Subcutaneous adipose tissue (tissue), 4 donors: Measurements from ENCODE around the gene FRMD4A. TPM values are rescaled to one million over a fixed set of nuclear protein-coding genes. Genes with fewer than 3 reads are reported as not detected.

Experiments
- CTCF ChIP-seq: fragments of 450-650 bp; IDR thresholded peaks from one replicate; pipeline ENCODE4 v1.5.1; 2016; ENCODE audit warnings: low read depth, mild to moderate bottlenecking, control low read depth, antibody characterized with exemption, moderate library complexity
- total RNA-seq, 4 donors: library from RNA; depleted of rRNA; stranded (reverse); fragments of >200 nt; gene quantifications; one replicate each; pipeline ENCODE4 v1.1.0, GENCODE V29; 2016

FRMD4A gene
- total RNA-seq, 4 donors from 2014 or later, result 70.0 to 206 (median 81.4) TPM

GRCh38 chr10:14340051-14340744 is 9.5 kb upstream of the FRMD4A start:
- no peak for TF ChIP-seq CTCF

- TF ChIP-seq CTCF, result no peak
Observed at GRCh38 chr10:14336736-14337135, 6.0 kb upstream of the FRMD4A start.

- no peak for TF ChIP-seq CTCF
Observed at GRCh38 chr10:14334771-14335170, 4.0 kb upstream of the FRMD4A start.

GRCh38 chr10:14333606-14334005 is 2.9 kb upstream of the FRMD4A start:
- TF ChIP-seq CTCF, result no peak

GRCh38 chr10:14332903-14333302 is 2.2 kb upstream of the FRMD4A start:
- TF ChIP-seq CTCF, result no peak

GRCh38 chr10:14329746-14330173 is 964 bp downstream of the FRMD4A start:
- TF ChIP-seq CTCF, result no peak

- no peak for TF ChIP-seq CTCF
Observed at GRCh38 chr10:14328881-14329672, 1.6 kb downstream of the FRMD4A start.
